ENCODE results near the gene RBMS3.
"Not testable (repeated sequence)": the region's sequence is repeated elsewhere in the genome, so short reads cannot be mapped to it uniquely, and the experiment has no call there.

RBMS3 gene

DNA sequence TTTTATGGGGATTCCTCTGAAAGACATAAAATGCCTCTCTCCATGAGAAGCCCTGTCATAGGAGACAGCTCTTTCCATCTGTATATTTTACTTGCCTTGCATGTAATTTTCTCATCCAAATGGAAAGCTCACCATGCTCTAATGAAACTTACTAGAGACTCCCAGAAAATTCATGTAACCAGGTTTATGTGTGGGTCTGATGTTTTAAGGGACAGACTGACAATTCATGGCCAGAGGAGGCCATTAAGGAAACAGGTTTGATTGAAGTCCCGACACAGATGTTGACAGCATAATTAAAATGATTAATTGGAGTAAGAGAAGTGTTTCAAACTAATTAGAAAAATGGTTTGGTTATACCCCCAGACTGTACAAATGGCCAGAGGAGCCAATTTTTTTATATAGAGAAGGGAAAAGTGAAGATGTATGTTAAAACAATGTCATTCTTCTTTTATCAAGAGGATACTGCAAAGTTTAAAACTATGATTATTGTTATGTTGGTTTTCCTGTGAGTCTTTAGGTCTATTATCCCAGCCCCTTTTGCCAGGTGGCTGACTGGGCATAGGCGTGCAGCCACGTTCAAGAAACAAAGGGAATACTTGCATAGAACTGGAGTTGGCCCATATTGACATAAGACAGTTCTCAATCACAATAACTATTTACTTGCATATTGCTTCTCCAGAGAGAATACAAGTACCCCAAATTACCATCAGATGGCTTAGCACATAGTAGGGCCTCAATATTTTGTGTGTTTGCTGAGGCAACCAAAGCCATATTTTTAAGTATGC lies 64.8 kb downstream of the RBMS3 start:
- DNase-seq: no peak

DNA sequence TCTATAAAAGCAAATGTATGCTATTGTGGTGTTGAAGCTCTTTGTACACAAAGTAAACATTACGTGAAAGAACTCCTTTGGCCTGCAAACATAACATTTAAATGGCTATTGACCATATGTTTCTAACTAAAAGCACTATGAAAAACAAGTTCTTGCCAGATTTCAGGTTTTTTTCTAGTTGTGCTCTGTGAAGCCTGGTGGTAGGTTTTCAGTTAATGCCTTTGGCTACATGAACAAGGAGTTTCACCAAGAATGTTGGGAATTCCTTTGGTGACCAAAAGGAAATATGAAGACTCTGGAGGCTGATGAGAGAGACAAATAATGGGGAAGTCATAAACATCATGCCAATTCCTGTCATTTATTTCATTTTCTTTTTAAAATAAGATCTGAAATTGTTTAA lies 66.0 kb downstream of the RBMS3 start:
- no peak for DNase-seq

- no peak for DNase-seq
These were observed 66.5 kb downstream of the RBMS3 start for GRCh38 chr3:29347412-29347811.

DNA sequence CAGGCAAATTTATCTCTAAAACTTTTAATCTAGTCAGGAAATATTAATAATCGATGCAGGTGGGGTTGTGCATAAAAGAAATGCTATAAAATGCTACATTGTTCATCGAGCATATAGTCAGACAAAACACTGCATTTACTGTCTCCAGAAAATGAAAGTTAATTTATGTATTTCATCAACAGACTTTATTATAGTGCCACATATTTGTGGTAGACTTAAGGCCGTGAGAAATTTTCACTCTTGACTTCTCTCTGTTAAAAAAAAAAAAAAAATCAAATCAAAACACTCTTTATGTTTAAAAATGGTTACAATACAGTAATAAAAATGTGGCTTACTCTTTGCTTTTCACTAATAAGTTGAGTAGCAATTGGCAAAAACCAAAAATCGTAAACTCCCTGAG lies 67.4 kb downstream of the RBMS3 start:
- DNase-seq: no peak

- DNase-seq: no peak
These were observed 68.2 kb downstream of the RBMS3 start for GRCh38 chr3:29349049-29349448.

DNA sequence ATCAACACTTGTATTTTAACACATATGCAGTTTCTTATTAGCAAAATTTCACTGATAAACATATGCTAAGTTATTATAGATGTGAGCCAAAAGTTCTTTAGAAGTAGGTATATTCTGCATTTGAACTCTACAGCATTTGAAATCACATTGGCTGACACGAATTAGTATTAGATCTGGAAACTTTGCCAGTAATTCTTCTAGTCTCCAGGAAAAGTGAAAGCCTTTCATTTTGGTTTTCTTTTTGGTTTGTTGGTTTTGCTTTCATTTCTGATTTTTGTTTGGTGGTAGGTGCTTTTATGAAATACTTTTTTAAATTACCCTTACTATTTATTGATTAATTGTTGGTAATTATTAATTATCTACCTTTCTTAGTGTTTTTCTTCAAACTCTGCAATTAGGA lies 72.9 kb downstream of the RBMS3 start:
- DNase-seq: no peak

- DNase-seq: no peak
These were observed 74.0 kb downstream of the RBMS3 start for GRCh38 chr3:29354894-29355293.

GRCh38 chr3:29356062-29356461 lies 75.2 kb downstream of the RBMS3 start:
- DNase-seq: no peak

- not testable (repeated sequence) for DNase-seq
These were observed 79.4 kb downstream of the RBMS3 start for GRCh38 chr3:29360289-29360688.

DNA sequence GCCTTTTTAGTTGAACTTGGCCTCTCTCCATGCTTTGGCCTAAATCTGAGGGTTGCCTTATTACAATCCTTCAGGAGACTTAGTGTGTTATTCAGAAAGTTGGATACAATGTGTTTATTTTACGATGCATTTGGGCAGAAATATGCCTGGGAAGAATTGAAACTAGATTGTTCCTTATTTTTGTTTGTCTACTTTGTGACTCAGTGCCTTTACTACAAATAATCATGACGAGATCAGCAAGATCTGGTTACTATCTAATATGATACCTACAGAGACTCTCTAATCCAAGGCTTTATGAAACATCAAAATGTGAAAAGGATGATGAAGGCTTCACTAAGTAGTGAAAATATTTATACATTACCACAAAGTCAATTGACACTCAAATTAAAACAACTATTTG lies 82.2 kb downstream of the RBMS3 start:
- DNase-seq: no peak

DNA sequence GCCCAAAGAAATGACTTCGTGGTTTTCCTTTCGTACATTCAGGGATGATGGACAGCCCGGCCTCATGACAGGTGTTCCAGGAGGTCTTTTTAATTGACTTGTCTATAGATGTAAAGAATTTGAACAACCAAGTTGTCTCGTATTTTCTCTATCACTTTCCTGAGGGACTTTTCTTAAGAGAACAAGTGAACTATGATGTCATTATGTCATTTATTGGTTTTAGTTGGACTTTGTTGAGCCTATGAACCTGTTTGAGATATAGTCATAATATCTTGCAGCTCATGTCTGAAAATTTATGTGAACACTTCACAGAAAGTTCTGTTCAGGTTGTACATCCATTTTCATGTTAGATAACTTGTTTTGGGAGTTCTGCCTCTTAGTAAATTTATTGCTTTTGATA lies 89.2 kb downstream of the RBMS3 start:
- no peak for DNase-seq

DNA sequence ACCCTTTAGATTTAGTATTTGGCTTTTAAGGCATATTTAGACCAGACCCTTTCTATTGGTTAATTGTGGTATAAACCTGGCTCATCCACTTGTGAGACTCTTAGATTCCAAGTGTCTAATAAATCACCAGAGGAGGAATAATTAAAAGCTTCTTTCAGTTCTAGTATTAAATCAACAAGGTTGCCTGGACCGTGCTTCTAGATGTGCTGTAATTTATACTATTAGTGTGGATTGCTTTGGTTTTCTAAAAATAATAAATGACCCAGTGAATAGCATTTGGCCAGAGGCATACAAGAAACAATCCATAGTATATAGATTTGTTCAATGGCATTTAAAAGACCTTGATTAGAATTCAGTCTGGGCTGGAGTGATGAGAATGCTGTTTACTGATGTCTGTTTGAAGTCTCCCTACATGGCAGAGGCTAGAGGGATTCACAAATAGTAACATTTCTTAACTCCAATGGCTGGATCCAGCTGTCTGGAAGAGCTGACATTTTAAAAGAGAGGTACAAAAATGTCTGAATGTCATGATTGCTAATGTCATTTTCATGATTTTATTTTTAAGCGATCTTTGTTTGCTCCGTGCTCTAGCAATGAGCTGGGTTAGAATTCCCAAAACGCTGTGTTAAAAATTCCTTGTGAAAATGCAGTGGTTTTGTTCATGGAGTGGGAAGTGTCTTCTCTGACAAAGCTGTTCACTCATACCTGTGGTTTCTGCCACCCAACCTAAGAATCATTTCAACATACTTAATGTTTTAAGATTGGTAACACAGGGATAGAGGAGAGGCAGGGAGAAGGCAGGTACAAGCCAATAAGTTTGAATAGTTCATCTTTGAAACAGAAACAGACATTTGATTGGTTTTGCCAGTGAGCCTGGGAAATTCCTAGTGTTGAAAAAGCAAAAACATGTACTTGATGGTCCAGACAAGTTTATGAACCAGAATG lies 89.9 kb downstream of the RBMS3 start:
- DNase-seq: no peak

DNA sequence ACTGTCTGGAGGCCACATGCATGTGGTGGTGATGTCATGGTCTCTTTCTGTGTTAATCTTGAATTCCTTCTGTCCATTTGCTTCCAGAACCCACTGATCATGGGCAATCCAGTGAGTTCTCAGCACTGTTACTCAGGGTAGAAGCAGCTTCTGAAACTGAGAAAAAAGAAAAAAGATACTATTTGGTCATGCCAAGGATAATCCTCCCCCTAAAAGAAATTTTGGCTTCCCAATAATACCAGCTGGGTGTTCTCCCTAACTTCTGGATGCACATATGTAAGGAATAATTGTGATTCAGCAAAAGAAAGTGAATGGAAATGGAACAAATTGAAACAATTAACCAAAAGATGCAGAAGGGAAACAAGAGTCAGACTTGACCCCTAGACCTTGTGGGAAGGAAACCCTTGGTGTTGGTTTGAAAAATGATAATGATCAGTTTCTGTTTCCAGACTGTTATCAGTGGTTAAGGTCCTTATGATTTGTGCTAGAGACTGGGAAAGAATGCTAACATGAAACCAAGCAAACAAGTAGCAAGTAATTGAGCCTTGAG lies 92.3 kb downstream of the RBMS3 start:
- no peak for DNase-seq

GRCh38 chr3:29374226-29374625 lies 93.4 kb downstream of the RBMS3 start:
- no peak for DNase-seq

DNA sequence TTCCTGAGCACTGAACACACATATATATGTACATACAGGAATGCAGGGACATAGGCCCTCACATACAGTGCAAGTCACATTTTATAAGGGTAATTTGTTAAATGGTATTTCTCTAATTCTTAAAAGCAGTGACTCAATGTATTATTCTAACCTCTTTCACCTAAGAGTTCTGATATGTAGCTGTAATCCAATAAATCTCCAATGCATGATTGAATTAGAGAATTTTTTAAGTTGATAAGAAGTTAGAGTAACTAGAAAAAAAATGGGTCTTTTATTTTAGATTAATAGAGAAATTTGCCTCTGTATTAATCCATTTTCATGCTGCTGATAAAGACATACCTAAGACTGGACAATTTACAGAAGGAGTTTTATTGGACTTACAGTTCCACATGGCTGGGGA lies 98.2 kb downstream of the RBMS3 start:
- DNase-seq: no peak

GRCh38 chr3:29381595-29381994 lies 100.7 kb downstream of the RBMS3 start:
- DNase-seq: no peak

- DNase-seq: no peak
These were observed 101.5 kb downstream of the RBMS3 start for GRCh38 chr3:29382409-29382808.

DNA sequence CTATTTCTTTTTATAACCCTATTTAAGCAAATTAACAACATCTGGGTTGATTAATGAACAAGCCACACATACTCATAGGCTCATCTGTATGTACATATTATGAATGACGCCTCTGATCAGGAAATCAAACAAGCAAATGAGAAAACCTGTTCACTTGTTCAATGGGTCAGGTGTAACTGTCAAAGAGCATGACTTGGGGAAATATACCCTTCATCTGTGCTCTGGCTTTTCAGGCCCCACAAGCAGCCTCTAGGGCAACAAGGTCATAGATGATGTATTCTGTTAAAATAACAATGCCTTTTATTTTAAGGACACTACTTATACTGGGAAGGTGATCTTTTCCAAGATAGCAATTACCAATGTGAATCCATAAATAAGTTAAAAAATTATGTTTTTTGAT lies 102.0 kb downstream of the RBMS3 start:
- no peak for DNase-seq

GRCh38 chr3:29384640-29385039 lies 103.8 kb downstream of the RBMS3 start:
- DNase-seq: no peak

- no peak for DNase-seq
These were observed 104.4 kb downstream of the RBMS3 start for GRCh38 chr3:29385046-29385830.

GRCh38 chr3:29389362-29389761 lies 108.5 kb downstream of the RBMS3 start:
- no peak for DNase-seq

DNA sequence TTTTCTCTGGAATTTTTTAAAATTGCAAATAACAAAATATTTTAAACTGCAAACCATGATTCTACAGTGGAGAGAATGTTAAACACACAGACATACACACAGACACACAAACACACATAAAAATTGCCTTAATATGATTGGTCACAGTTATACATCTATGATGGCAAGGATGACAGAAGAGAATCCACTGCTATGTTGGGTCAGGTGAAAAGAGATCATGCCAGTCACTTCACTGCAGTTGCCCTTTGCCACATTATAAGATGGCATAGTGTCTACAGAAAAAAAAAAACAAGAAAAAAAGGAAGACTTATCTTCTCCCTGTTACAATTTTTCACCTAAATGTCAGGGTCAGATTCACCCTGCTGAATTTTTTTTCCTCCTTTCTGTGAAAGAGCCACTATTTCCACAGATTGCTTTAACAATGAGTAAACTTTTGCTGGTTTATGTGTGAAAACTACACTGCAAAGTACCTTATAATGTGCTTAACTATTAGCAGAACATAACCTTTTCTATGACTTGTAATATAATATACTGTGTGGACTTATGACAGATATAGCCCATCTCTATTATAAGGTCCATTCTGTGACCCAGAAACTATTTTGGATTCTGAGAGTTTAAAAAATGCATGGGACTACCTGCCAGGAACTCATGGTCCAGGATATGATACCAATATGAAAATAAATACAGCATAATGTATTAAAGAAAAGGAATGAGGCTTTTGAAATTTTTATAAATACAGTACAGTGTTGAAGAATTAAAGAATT lies 111.9 kb downstream of the RBMS3 start:
- no peak for DNase-seq
